NCI-H460 (cell line): ENCODE measurements around the gene TRAPPC11. TPM values are rescaled to one million over a fixed set of nuclear protein-coding genes. Genes with fewer than 3 reads are reported as not detected.
"Not testable (repeated sequence)": the region's sequence is repeated elsewhere in the genome, so short reads cannot be mapped to it uniquely, and the experiment has no call there.

ENCODE experiments used
- DNase-seq: peaks from one replicate; pipeline ENCODE4 v3.0.0-alpha.2; 2016; ENCODE audit warnings: low read depth; ENCODE audit errors: extremely low read depth
- total RNA-seq: library from RNA; depleted of rRNA; stranded (reverse); fragments of >200 nt; shearing (Covaris generic); gene quantifications from 2 replicates; pipeline ENCODE4 v1.2.3, GENCODE V29; 2014

TRAPPC11 gene
- total RNA-seq, 1 experiment from 2014 or later = 37.7 TPM

- DNase-seq = no peak
Measured at GRCh38 chr4:183718876-183719275, 59.8 kb downstream of the TRAPPC11 start.

DNA sequence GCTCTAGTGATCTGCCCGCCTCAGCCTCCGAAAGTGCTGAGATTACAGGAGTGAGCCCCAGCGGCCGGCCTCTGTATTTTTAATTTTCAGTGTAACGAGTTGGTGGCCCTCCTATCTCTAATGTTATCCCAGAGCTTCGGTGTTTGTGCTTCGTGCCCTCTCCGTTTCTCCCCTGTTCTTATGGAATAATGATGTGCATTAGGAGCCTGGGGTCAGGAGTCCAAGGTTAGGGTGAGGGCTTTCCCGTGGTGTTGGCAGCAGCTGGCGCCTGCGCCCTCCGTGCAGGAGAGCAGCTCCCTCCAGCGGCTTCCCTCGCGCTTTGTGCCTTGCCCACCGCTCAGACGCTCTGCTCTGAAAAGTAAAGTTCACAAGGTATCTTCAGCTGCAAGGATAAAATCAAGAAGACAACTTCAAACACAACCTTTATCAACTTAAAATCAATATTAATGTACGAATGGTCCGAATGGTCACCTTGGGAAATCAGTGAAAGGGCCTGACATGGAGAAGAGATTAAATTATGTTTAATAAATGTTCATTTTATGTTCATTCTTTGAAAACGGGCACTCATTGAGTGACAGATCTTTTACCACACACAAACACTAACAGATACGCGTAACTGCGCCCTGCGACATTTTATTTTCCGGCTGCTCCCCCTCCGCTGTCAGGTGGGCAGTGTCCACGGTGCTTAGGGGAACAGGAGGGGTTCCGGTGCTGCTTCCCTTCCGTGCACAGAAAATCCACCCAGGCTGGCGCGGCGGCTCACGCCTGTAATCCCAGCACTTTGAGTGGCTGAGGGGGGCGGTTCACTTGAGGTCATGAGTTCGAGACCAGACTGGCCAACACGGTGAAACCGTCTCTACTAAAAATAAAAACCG is 62.4 kb downstream of the TRAPPC11 start:
- DNase-seq = peak; percentile 49

GRCh38 chr4:183722731-183723560 is 63.9 kb downstream of the TRAPPC11 start:
- DNase-seq = peak; percentile 5

- no peak for DNase-seq
Measured at GRCh38 chr4:183723561-183724228, 64.6 kb downstream of the TRAPPC11 start.

GRCh38 chr4:183725585-183725984 is 66.5 kb downstream of the TRAPPC11 start:
- DNase-seq = not testable (repeated sequence)

DNA sequence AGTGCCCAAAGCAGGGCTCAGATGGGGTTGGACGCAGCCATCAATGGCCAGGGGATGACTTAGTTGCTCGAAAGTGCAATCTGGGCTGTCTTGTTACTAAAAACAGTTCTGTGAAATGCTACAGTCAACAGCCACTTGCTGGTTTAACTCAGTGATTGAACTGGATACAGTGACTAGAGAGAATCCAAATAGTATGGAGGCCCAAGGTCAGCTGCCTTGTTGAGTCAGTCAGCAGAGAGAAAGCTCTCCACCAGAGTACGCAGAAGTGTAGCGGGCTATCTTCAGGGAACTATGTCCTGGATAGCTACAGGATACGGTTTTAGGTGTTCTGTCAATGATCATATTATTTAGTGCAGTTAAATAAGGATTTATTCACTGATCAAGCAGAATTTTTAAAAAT is 68.4 kb downstream of the TRAPPC11 start:
- no peak for DNase-seq

DNA sequence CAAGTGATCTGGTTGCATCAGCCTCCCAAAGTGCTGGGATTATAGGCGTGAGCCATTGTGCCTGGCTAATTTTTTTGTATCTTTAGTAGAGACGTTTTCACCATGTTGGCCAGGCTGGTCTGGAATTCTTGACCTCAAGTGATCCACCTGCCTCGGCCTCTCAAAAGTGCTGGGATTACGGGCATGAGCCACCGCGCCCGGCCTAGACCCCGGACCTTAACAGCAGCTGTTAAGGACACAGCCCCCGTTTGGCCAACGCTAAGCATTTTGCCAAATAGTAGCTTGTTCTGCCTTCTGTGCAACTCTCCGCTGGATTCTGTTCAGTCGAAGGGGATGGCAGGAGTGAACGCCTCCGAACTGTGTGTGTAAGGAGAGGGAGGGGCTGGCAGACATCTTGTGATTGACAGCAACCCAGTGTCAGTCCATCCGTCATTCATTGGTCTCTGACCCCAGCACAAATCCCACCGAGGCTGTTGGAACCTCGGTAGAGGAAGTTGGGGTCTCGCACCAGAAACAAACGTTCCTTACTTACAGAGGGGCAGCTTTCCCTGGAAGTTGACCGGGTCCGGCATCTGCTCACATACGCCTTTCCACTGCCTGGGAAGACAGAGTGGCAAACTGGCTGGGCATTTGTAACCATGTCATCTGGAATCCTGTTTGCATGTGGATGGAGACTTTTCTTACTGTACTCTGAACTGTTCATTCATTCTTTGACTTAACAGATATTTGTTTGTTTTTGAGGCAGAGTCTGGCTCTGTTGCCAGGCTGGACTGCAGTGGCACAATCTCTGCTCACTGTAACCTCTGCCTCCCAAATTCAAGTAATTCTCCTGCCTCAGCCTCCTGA is 69.4 kb downstream of the TRAPPC11 start:
- no peak for DNase-seq

GRCh38 chr4:183729069-183729406 is 69.9 kb downstream of the TRAPPC11 start:
- no peak for DNase-seq

- DNase-seq = no peak
Measured at GRCh38 chr4:183729430-183730328, 70.6 kb downstream of the TRAPPC11 start.

DNA sequence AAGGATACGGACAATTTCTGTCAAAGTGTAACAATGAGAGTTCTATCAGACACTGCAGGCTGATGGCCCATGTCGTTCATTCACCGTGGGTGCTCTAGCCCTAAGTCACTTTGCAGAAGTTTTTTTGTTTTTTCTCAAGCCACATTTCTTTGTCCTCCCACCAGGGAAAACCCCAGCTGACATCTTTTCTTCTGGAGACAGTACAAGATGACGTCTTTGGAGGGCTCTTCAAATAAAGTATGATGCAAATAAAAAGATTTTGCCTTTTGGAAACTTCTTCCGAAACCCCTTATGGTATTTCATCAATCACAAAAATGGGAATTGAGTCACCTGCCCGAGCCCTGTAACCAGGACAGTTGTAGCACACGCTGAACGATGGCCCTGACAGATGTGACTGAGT is 73.2 kb downstream of the TRAPPC11 start:
- DNase-seq = no peak

- DNase-seq = no peak
Measured at GRCh38 chr4:183733181-183733580, 74.1 kb downstream of the TRAPPC11 start.

DNA sequence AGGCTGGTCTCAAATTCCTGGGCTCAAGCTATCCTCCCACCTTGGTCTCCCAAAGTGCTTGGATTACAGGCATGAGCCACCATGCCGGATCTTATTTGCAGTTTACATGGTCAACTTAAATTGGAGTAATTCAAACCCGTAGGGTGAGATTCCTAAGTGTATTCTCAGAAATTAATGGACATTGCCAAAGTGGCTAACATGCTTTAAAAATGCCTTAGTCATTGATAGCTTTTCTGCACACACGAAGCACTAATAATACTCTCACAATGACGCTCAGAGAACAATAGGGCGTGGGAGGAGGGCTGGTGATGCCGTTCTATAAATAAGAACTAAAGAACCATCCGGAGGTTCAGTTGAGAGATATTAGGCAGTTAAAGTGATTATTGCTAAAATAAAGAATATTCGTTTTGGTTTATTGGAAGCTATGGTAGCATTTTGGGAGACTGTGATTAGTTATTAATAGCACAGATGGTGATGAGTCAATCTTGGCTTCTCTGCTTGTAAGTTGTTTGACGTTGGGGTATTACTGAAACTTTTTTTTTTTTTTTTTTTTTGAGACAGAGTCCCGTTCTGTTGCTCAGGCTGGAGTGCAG is 79.1 kb downstream of the TRAPPC11 start:
- no peak for DNase-seq

DNA sequence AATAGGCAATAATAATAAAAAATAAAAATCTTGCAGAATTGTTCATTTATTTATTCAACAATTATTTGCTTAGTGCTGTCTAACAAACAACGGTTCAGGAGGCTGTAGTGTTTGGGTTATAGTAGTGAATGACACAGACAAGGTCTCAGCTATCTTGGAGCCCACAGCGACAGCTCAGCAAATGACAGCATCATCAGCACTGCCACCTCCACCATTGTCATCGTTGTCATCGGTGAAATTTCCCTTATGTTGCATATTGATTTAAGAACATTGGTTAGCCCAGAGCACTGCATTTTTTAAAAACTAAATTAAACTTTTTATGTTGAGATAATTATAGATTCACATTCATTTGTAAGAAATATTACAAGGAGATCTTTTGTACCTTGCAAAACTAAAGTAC is 79.9 kb downstream of the TRAPPC11 start:
- DNase-seq = no peak

DNA sequence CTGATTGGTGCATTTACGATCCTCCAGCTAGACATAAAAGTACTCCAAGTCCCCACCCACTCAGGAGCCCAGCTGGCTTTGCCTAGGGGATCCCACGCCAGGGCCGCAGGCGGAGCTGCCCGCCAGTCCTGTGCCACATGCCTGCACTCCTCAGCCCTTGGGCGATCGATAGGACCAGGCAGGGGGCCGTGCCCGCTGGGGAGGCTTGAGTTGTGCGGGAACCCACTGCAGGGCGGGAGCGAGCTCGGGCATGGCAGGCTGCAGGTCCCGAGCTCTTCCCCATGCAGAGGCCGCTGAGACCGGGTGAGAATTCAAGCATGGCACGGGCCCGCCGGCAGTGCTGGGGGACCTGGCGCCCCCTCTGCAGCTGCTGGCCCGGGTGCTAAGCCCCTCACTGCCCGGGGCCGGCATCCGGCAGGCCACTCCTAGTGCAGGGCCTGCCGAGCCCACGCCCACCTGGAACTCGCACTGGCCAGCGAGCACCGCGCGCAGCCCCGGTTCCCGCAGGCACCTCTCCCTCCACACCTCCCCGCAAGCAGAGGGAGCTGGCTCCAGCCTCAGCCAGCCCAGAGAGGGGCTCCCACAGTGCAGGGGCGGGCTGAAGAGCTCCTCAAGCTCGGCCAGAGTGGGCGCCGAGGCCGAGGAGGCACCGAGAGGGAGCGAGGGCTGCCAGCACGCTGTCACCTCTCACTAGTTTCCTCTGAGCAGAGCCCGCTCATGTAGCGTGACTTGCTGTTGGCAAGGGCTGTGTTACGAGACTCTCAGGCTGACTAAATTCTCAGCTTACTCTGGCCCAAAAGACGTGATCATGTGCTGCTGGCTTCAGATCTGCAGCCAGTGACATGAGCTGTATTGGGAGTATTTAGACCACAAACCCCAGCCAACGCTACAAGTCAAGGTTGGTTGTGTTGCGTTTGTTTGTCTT is 87.5 kb downstream of the TRAPPC11 start:
- no peak for DNase-seq

GRCh38 chr4:183747380-183747779 is 88.3 kb downstream of the TRAPPC11 start:
- no peak for DNase-seq

DNA sequence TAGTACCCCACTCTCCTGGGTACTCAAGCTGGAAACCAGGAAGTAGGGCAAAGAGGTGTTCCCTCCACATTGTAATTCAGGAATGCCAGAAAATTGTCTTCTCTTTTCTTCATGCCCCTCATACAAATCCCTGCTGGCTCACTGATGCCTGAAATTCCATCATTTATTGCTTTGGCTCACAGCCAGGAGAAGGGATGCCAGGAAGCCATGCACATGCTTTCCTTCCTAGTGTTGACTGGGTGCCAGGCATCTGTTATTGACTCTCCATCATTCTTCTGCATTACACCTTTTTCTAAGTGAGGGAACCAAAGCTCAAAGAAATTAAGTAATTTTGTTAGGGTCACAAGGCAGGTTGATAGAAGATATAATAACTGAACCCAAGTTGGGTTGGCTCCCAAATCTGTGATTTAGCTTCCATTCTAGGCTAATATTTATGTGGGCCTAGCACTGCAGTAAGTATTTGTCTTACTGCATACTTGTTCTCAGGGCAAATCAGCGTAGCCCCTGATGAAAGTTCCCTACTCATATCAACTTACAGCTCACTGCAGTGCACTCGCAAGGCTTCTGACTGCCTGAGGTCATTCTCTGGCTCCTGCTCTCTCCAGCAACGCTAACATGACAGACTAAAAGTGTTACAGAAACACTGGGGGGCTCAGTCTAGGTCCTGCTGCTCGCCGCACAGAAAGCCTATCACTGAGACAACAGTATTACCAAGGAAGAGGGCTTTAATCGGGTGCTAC is 89.0 kb downstream of the TRAPPC11 start:
- DNase-seq = no peak

GRCh38 chr4:183751106-183751505 is 92.0 kb downstream of the TRAPPC11 start:
- DNase-seq = no peak
